T-cell (primary cell): ENCODE measurements around the gene BMP7. TPM values are rescaled to one million over a fixed set of nuclear protein-coding genes. Genes with fewer than 3 reads are reported as not detected.

Experiments used
- ATAC-seq, 4 experiments: fragments of 200-7000 bp in 3 of 4; fragments of 150-1000 bp in 1 of 4; cut with Tn5 transposase; replicated peaks in 1 of 4; 1 replicate in 3 of 4; 2 replicates in 1 of 4; pipeline ENCODE4 v1.10.0; 2021; ENCODE audit warnings: moderate library complexity in 3 of 4, mild to moderate bottlenecking in 2 of 4, moderate number of reproducible peaks in 1 of 4
- CTCF ChIA-PET, 2 donors: fragments of 300-600 bp; sonication (Branson Sonifier 250); formaldehyde crosslinking; loops; one replicate each; lab custom pipeline; 2022; ENCODE audit warnings: antibody characterized with exemption in 2 of 2; lab: Charles Lee
- POLR2A ChIA-PET, 2 donors: fragments of 300-600 bp; sonication (Branson Sonifier 250); formaldehyde crosslinking; loops; one replicate each; lab custom pipeline; 2022; ENCODE audit warnings: antibody characterized with exemption in 2 of 2; lab: Charles Lee
- DNase-seq, 35 experiments: peaks; one replicate each; pipeline versions ENCODE4 v3.0.0 to v3.0.0-alpha.2; 2013 to 2023
- H3K27ac ChIP-seq: one replicate; pipeline ENCODE4 v1.5.1; 2013; ENCODE audit warnings: low read length
- H3K27me3 ChIP-seq, 2 experiments: replicated peaks in 1 of 2; 1 replicate in 1 of 2; 2 replicates in 1 of 2; pipeline versions ENCODE4 v1.6.1 to v1.7.0; 2013; ENCODE audit warnings: low read length in 1 of 2, mixed read lengths in 1 of 2; ENCODE audit not compliant: control insufficient read depth in 2 of 2, insufficient read depth in 2 of 2; ENCODE audit errors: extremely low read depth in 1 of 2
- H3K36me3 ChIP-seq, 2 donors: 1 replicate in 1 of 2; 2 replicates in 1 of 2; pipeline versions ENCODE4 v1.6.1 to v1.7.0; 2013; ENCODE audit warnings: low read length in 1 of 2; ENCODE audit not compliant: control insufficient read depth in 2 of 2, insufficient read depth in 1 of 2; ENCODE audit errors: extremely low read depth in 1 of 2
- H3K4me1 ChIP-seq, 2 experiments: 1 replicate in 1 of 2; 2 replicates in 1 of 2; pipeline versions ENCODE4 v1.6.1 to v1.7.0; 2013; ENCODE audit warnings: low read length in 2 of 2, mixed read lengths in 1 of 2; ENCODE audit not compliant: insufficient read depth in 2 of 2, control insufficient read depth in 1 of 2; ENCODE audit errors: extremely low read depth in 1 of 2
- H3K4me3 ChIP-seq, 2 donors: 1 replicate in 1 of 2; 2 replicates in 1 of 2; pipeline versions ENCODE4 v1.5.1 to v1.7.0; 2013; ENCODE audit warnings: mild to moderate bottlenecking in 2 of 2, low read length in 1 of 2, moderate library complexity in 1 of 2; ENCODE audit not compliant: control insufficient read depth in 1 of 2; ENCODE audit errors: extremely low read depth in 1 of 2
- H3K9me3 ChIP-seq: 2 replicates; pipeline ENCODE4 v1.7.0; 2013
- H3K27ac Mint-ChIP-seq, 2 donors: one replicate each; pipeline ENCODE4 v1.8.0; 2020 to 2021; ENCODE audit warnings: mild to moderate bottlenecking in 2 of 2, mixed read lengths in 2 of 2
- H3K27me3 Mint-ChIP-seq, 2 donors: one replicate each; pipeline ENCODE4 v1.8.0; 2021 to 2022; ENCODE audit warnings: mixed read lengths in 2 of 2
- H3K36me3 Mint-ChIP-seq: one replicate; pipeline ENCODE4 v1.8.0; 2021; ENCODE audit warnings: mixed read lengths
- H3K4me1 Mint-ChIP-seq, 3 donors: one replicate each; pipeline ENCODE4 v1.8.0; 2020 to 2022; ENCODE audit warnings: mixed read lengths in 3 of 3, mild to moderate bottlenecking in 1 of 3
- H3K4me3 Mint-ChIP-seq, 3 donors: one replicate each; pipeline ENCODE4 v1.8.0; 2020 to 2022; ENCODE audit warnings: mild to moderate bottlenecking in 3 of 3, mixed read lengths in 3 of 3, moderate library complexity in 3 of 3
- H3K9me3 Mint-ChIP-seq, 3 donors: one replicate each; pipeline ENCODE4 v1.8.0; 2020 to 2022; ENCODE audit warnings: mixed read lengths in 3 of 3
- WGBS: methylation state at CpG from one replicate; pipeline ENCODE4 v1.1.5; 2013; ENCODE audit warnings: missing lambda C conversion rate; ENCODE audit not compliant: insufficient coverage; 5-methylcytosine and 5-hydroxymethylcytosine counted together
- total RNA-seq, 35 experiments: library from RNA in 6 of 35; stranded (reverse) in 6 of 35; fragments of 120-200 nt in 1 of 35; gene quantifications; one replicate each; pipeline versions ENCODE4 v1.2.1 to v1.2.4 and lab custom pipeline; 2013 to 2026

Gene BMP7
- total RNA-seq, 5 donors from 2014 or later (not counting 1 experiment from before 2014, with no cell fraction given) = not detected

- Histone ChIP-seq H3K9me3 (no peaks in the 10 kb centered on the region), H3K27ac (no peak overlapping the region), H3K36me3 (no peaks in the 10 kb centered on the region), H3K4me1 (no peaks in the 10 kb centered on the region), H3K4me3 (no peak overlapping the region), H3K27me3 (peaks cover 0 to 36% of the 10 kb centered on the region in 2 experiments)
- Mint-ChIP-seq H3K27me3 (peaks cover 8 to 19% of the 10 kb centered on the region in 2 donors), H3K9me3 (peaks cover 0 to 3% (median 0%) of the 10 kb centered on the region in 3 donors), H3K4me3 (no peak overlapping the region), H3K36me3 (no peaks in the 10 kb centered on the region), H3K27ac (no peak overlapping the region), H3K4me1 (no peaks in the 10 kb centered on the region)
- ChIA-PET POLR2A (no interaction called here), CTCF (no interaction called here)
- WGBS = 87% methylated on average over 11 of the region's 13 CpGs
- ATAC-seq (no peak), DNase-seq (no peak)
Observed at GRCh38 chr20:57165427-57166004, 100.9 kb downstream of the BMP7 start.

- ATAC-seq = no peak
- WGBS = 61% methylated on average over 7 of the region's 7 CpGs
- no peak overlapping the region for H3K27ac Mint-ChIP-seq
Observed at GRCh38 chr20:57164872-57165271, 101.6 kb downstream of the BMP7 start.

GRCh38 chr20:57163041-57163440 lies 103.4 kb downstream of the BMP7 start:
- ATAC-seq (no peak), DNase-seq (no peak)
- Mint-ChIP-seq H3K4me1 (no peaks in the 10 kb centered on the region), H3K27ac (no peak overlapping the region), H3K4me3 (no peak overlapping the region), H3K27me3 (peaks cover 8 to 16% of the 10 kb centered on the region in 2 donors), H3K9me3 (peaks cover 0 to 3% (median 0%) of the 10 kb centered on the region in 3 donors), H3K36me3 (no peaks in the 10 kb centered on the region)
- Histone ChIP-seq H3K9me3 (no peaks in the 10 kb centered on the region), H3K4me3 (no peak overlapping the region), H3K36me3 (no peaks in the 10 kb centered on the region), H3K27me3 (peaks cover 0 to 31% of the 10 kb centered on the region in 2 experiments), H3K27ac (no peak overlapping the region), H3K4me1 (no peaks in the 10 kb centered on the region)
- POLR2A ChIA-PET = no interaction called here
- CTCF ChIA-PET = no interaction called here
- 74% methylated on average over 2 of the region's 2 CpGs for WGBS

More at GRCh38 chr20:57164872-57165271, 101.6 kb downstream of the BMP7 start:
- H3K27ac ChIP-seq = no peak overlapping the region
- no peaks in the 10 kb centered on the region for H3K9me3 ChIP-seq
- peaks cover 0 to 35% of the 10 kb centered on the region in 2 experiments for H3K27me3 ChIP-seq
- Mint-ChIP-seq H3K4me1 (no peaks in the 10 kb centered on the region), H3K36me3 (no peaks in the 10 kb centered on the region), H3K9me3 (peaks cover 0 to 3% (median 0%) of the 10 kb centered on the region in 3 donors), H3K27me3 (peaks cover 8 to 16% of the 10 kb centered on the region in 2 donors), H3K4me3 (no peak overlapping the region)
- H3K4me3 ChIP-seq = no peak overlapping the region
- H3K4me1 ChIP-seq = no peaks in the 10 kb centered on the region
- POLR2A ChIA-PET = no interaction called here
- H3K36me3 ChIP-seq = no peaks in the 10 kb centered on the region
- CTCF ChIA-PET = no interaction called here
- no peak for DNase-seq

- H3K4me3 Mint-ChIP-seq = no peak overlapping the region
- no peak overlapping the region for H3K27ac Mint-ChIP-seq
- ChIA-PET CTCF (no interaction called here), POLR2A (no interaction called here)
- no peaks in the 10 kb centered on the region for H3K36me3 Mint-ChIP-seq
- H3K9me3 ChIP-seq = no peaks in the 10 kb centered on the region
- H3K4me3 ChIP-seq = no peak overlapping the region
- H3K9me3 Mint-ChIP-seq = peaks cover 0 to 3% (median 0%) of the 10 kb centered on the region in 3 donors
- H3K27ac ChIP-seq = no peak overlapping the region
- DNase-seq (no peak), ATAC-seq (no peak)
- H3K36me3 ChIP-seq = no peaks in the 10 kb centered on the region
- no peaks in the 10 kb centered on the region for H3K4me1 Mint-ChIP-seq
- H3K4me1 ChIP-seq = no peaks in the 10 kb centered on the region
- WGBS = 61% methylated on average over 2 of the region's 5 CpGs
- peaks cover 8 to 16% of the 10 kb centered on the region in 2 donors for H3K27me3 Mint-ChIP-seq
- H3K27me3 ChIP-seq = peaks cover 0 to 26% of the 10 kb centered on the region in 2 experiments
Observed at GRCh38 chr20:57162362-57162652, 104.1 kb downstream of the BMP7 start.

DNA sequence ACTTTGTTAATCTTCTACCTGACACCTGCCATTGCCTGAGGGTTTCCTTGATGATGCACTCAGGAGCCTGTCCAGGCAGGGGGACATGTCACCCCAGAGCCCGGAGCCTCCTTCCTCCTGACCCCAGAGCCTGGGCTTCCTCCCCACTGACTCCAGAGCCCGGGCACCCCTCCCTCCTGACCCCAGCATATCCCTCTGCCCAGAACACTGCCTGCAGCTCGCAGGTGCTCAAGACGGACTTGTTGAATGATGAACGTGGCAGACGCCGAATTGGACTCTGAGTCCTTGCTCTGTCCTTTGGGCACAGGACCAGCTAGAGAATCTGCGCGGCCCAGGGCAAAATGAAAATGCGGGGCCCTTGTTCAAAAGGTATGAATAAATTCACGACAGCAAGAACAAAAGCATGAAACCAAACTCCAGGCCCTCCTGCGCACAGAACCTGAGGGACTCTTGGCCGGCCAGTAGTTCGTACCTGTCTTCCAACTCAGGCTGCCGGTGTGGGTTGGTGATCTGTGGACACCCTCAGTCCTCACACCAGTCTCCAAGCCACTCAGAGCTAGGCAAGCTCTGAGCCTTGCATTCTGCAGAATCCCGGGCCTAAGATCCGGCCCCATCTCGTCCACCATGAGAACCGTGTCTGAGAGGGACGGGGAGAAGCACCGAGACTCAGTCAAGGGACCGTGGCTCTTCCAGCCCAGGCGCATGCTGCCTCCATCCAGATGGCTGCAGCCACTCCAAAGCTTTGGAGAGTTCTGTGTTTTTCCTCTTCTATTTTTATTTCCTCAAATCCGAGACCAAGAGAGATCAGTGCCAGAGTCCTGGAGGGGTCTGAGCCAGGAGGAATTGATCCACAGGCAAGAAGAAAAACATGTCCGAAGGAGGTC lies 104.7 kb downstream of the BMP7 start:
- Histone ChIP-seq H3K27ac (no peak overlapping the region), H3K36me3 (no peaks in the 10 kb centered on the region), H3K4me3 (no peak overlapping the region), H3K27me3 (peaks cover 0 to 26% of the 10 kb centered on the region in 2 experiments), H3K9me3 (no peaks in the 10 kb centered on the region), H3K4me1 (no peaks in the 10 kb centered on the region)
- whole genome bisulfite sequencing = 84% methylated on average over 22 of the region's 25 CpGs
- Mint-ChIP-seq H3K36me3 (no peaks in the 10 kb centered on the region), H3K4me3 (no peak overlapping the region), H3K9me3 (peaks cover 0 to 3% (median 0%) of the 10 kb centered on the region in 3 donors), H3K27me3 (peaks cover 8 to 16% of the 10 kb centered on the region in 2 donors), H3K4me1 (no peaks in the 10 kb centered on the region), H3K27ac (no peak overlapping the region)
- ChIA-PET CTCF (no interaction called here), POLR2A (no interaction called here)
- ATAC-seq = no peak
- DNase-seq = no peak

DNA sequence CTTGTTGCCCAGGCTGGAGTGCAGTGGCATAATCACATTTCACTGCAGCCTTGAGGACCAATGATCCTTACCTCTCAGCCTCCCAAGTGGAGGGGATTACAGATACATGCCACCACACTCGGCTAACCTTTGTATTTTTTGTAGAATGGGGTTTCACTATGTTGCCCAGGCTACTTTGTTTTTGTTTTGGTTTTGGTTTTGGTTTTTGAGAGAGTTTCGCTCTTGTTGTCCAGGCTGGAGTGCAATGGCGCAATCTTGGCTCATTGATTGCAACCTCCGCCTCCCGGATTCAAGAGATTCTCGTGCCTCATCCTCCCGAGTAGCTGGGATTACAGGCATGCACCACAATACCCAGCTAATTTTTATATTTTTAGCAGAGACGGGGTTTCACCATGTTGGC lies 105.5 kb downstream of the BMP7 start:
- ATAC-seq (no peak), DNase-seq (no peak)
- H3K4me1 Mint-ChIP-seq = no peaks in the 10 kb centered on the region
- POLR2A ChIA-PET = no interaction called here
- peaks cover 8 to 17% of the 10 kb centered on the region in 2 donors for H3K27me3 Mint-ChIP-seq
- Histone ChIP-seq H3K27ac (no peak overlapping the region), H3K4me3 (no peak overlapping the region), H3K9me3 (no peaks in the 10 kb centered on the region), H3K27me3 (peaks cover 0 to 24% of the 10 kb centered on the region in 2 experiments), H3K36me3 (no peaks in the 10 kb centered on the region), H3K4me1 (no peaks in the 10 kb centered on the region)
- H3K36me3 Mint-ChIP-seq = no peaks in the 10 kb centered on the region
- H3K27ac Mint-ChIP-seq = no peak overlapping the region
- H3K9me3 Mint-ChIP-seq = peaks cover 0 to 3% (median 0%) of the 10 kb centered on the region in 3 donors
- no peak overlapping the region for H3K4me3 Mint-ChIP-seq
- WGBS = 89% methylated on average over 7 of the region's 8 CpGs
- CTCF ChIA-PET = no interaction called here
